GM12878 (cell line): ENCODE measurements around the gene MICB. TPM values are rescaled to one million over a fixed set of nuclear protein-coding genes. Genes with fewer than 3 reads are reported as not detected.

ENCODE experiments used
- ASH2L ChIP-seq: fragments of 300-600, 200-600 bp; sonication (generic); IDR thresholded peaks from 2 replicates; pipeline ENCODE4 v1.6.1; 2017; ENCODE audit warnings: low read depth, mild to moderate bottlenecking, borderline replicate concordance
- CBFB ChIP-seq: IDR thresholded peaks from 2 replicates; pipeline ENCODE4 v1.6.1; 2016; ENCODE audit warnings: antibody characterized with exemption, low read depth
- CREM ChIP-seq: IDR thresholded peaks from 2 replicates; pipeline ENCODE4 v1.6.1; 2014; ENCODE audit warnings: antibody characterized with exemption, low read depth
- EP300 ChIP-seq, 2 experiments: fragments of 150-350 bp in 1 of 2; IDR thresholded peaks; 2 replicates each; pipeline ENCODE4 v1.6.1; 2011 to 2012; ENCODE audit warnings: low read depth in 2 of 2, low read length in 2 of 2, borderline replicate concordance in 1 of 2, improper control_type of control experiment in 1 of 2, inconsistent platforms in 1 of 2; ENCODE audit not compliant: control insufficient read depth in 1 of 2
- FOS ChIP-seq: IDR thresholded peaks from 3 replicates; pipeline ENCODE4 v1.6.1; 2011; ENCODE audit warnings: borderline replicate concordance; ENCODE audit not compliant: insufficient read length; ENCODE audit errors: extremely low read depth
- FOXM1 ChIP-seq: IDR thresholded peaks from 2 replicates; pipeline ENCODE4 v1.6.1; 2012; ENCODE audit warnings: low read depth, mild to moderate bottlenecking, inconsistent platforms, low read length, moderate library complexity
- HDAC6 ChIP-seq: fragments of 200-600 bp; sonication (generic); IDR thresholded peaks from one replicate; pipeline ENCODE4 v1.8.0; 2017; ENCODE audit warnings: antibody characterized with exemption; ENCODE audit not compliant: unreplicated experiment
- IKZF1 ChIP-seq: fragments of 450-650 bp; conservative IDR thresholded peaks from 2 replicates; pipeline ENCODE4 v1.6.1; 2017; ENCODE audit warnings: antibody characterized with exemption, mild to moderate bottlenecking
- IRF3 ChIP-seq: fragments of 450-650 bp; IDR thresholded peaks from 2 replicates; pipeline ENCODE4 v1.6.1; 2014; ENCODE audit warnings: mild to moderate bottlenecking
- JUND ChIP-seq: IDR thresholded peaks from 2 replicates; pipeline ENCODE4 v1.6.1; 2012; ENCODE audit warnings: low read depth, mild to moderate bottlenecking, low read length, improper control_type of control experiment, moderate library complexity
- MTA2 ChIP-seq: fragments of 450-650 bp; IDR thresholded peaks from 2 replicates; pipeline ENCODE4 v1.6.1; 2016; ENCODE audit warnings: low read depth, mild to moderate bottlenecking, moderate library complexity
- MXI1 ChIP-seq: fragments of 150-350 bp; IDR thresholded peaks from 2 replicates; pipeline ENCODE4 v1.6.1; 2011; ENCODE audit warnings: low read depth, mild to moderate bottlenecking, inconsistent platforms, low read length, improper control_type of control experiment
- PBX3 ChIP-seq: IDR thresholded peaks from 2 replicates; pipeline ENCODE4 v1.6.1; 2011; ENCODE audit warnings: mild to moderate bottlenecking, low read depth, low read length, moderate library complexity; ENCODE audit not compliant: insufficient replicate concordance
- PML ChIP-seq: IDR thresholded peaks from 2 replicates; pipeline ENCODE4 v1.6.1; 2012; ENCODE audit warnings: low read length, inconsistent platforms
- PRDM15 ChIP-seq: fragments of 450-650 bp; formaldehyde crosslinking; IDR thresholded peaks from 2 replicates; pipeline ENCODE4 v1.4.0; 2020; ENCODE audit warnings: mild to moderate bottlenecking, moderate library complexity
- RFX5 ChIP-seq: IDR thresholded peaks from 2 replicates; pipeline ENCODE4 v1.6.1; 2011; ENCODE audit warnings: low read depth, low read length, improper control_type of control experiment
- SKIL ChIP-seq: fragments of 450-650 bp; IDR thresholded peaks from 2 replicates; pipeline ENCODE4 v1.6.1; 2017; ENCODE audit warnings: mild to moderate bottlenecking, low read depth, inconsistent platforms; ENCODE audit not compliant: poor library complexity, severe bottlenecking
- SMAD5 ChIP-seq: IDR thresholded peaks from 2 replicates; pipeline ENCODE4 v1.6.1; 2016; ENCODE audit warnings: antibody characterized with exemption, low read depth
- SMC3 ChIP-seq: IDR thresholded peaks from 2 replicates; pipeline ENCODE4 v1.6.1; 2011; ENCODE audit warnings: low read length, improper control_type of control experiment, borderline replicate concordance
- ZNF207 ChIP-seq: fragments of 450-650 bp; IDR thresholded peaks from 2 replicates; pipeline ENCODE4 v1.6.1; 2014; ENCODE audit warnings: antibody characterized with exemption, mild to moderate bottlenecking, borderline replicate concordance
- ZNF24 ChIP-seq: fragments of 450-650 bp; IDR thresholded peaks from 2 replicates; pipeline ENCODE4 v1.6.1; 2017; ENCODE audit warnings: antibody characterized with exemption, mild to moderate bottlenecking
- polyA plus RNA-seq, 11 experiments: library from polyadenylated mRNA; depleted of rRNA in 4 of 11; unstranded in 6 of 11; stranded (reverse) in 5 of 11; fragments of >200 nt; fragmentation: Nextera tagmentation in 4 of 11; fragmentation: Illumina TruSeq in 1 of 11; extraction: Ambion mirVana in 4 of 11; extraction: Trizol in 1 of 11; gene quantifications; 1 replicate in 1 of 11; 2 replicates in 10 of 11; pipeline versions ENCODE4 v1.2.1 to v1.2.3, GENCODE V29; 2011 to 2016; ENCODE audit warnings: inconsistent platforms in 2 of 11, missing spikeins in 2 of 11, low read depth in 1 of 11
- total RNA-seq, 4 experiments: library from RNA; depleted of rRNA in 3 of 4; stranded (reverse); fragments of >200 nt in 3 of 4; fragmentation: Illumina TruSeq in 1 of 4; extraction: Trizol in 1 of 4; gene quantifications; 2 replicates each; pipeline versions ENCODE4 v1.2.1 to v1.2.3, GENCODE V29; 2013 to 2021

Gene MICB
- total and polyA plus RNA-seq, 10 of the 15 experiments (the other 5 are each of a cell fraction or from before 2014, with no cell fraction given): 9.0 to 37.1 (median 17.8) TPM

GRCh38 chr6:31546339-31546957 is 48.5 kb downstream of the MICB start, which contains the start of gene ATP6V1G2 (continued):
- no peak for TF ChIP-seq JUND
- TF ChIP-seq ZNF24: no peak
- TF ChIP-seq EP300 (IDR thresholded peaks at IDR 0.05; ENCODE audit: borderline replicate concordance in 1 of 2, control insufficient read depth in 1 of 2, low read depth in 2 of 2, low read length in 2 of 2): no peak
- no peak for TF ChIP-seq ASH2L
- peak; percentile 81 for TF ChIP-seq IKZF1
- peak; percentile 95 for TF ChIP-seq SMC3
- TF ChIP-seq SMAD5: no peak
- TF ChIP-seq PRDM15: no peak
- no peak for TF ChIP-seq PBX3
- TF ChIP-seq FOS: no peak
- no peak for TF ChIP-seq CBFB
- peak; percentile 25; the same call in 1 of the 2 replicates for TF ChIP-seq ZNF207
- TF ChIP-seq IRF3: 0 out of 2 replicates have a peak, but pooled peaks have one; percentile 22
- no peak for TF ChIP-seq PML
- no peak for TF ChIP-seq HDAC6
- TF ChIP-seq SKIL: no peak
- TF ChIP-seq MTA2: no peak
- peak; percentile 58 for TF ChIP-seq CREM
- TF ChIP-seq RFX5: no peak
- no peak for TF ChIP-seq MXI1
- no peak for TF ChIP-seq FOXM1
